ENCODE data around the gene RARS1.

DNA sequence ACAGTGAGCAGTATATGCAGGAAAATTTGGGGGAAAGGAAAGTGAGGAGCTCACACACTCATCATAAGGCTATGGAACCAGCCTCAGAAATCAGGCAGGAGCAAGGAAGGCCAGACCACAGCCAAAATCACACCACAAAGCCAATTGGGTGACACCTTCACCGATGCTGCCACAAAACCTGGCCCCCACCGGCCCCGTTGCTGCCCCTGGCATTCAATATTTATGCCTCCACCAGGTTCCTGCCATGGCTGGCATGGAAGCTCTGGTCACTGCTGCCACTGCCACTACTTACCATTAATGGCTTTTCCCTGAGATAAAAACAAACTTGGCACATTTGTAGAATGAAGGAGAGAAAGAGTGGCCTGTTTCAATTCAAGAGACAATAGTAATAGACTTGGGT, 28.7 kb upstream of the RARS1 start:
- TF ChIP-seq POLR2A (IDR thresholded peaks at IDR 0.05; ENCODE audit: low read depth, low read length) (no peak), POLR2AphosphoS5 (IDR thresholded peaks at IDR 0.05; ENCODE audit: low read depth, low read length) (no peak), TAF1 (IDR thresholded peaks at IDR 0.05; ENCODE audit: borderline replicate concordance, low read depth, low read length) (no peak)
